ENCODE data around the gene ALOX12B.

GRCh38 chr17:8072341-8072728, 15.2 kb downstream of the ALOX12B start:
- TF ChIP-seq CTCF (IDR thresholded peaks at IDR 0.05) (no peak), EZH2 (IDR thresholded peaks at IDR 0.05; ENCODE audit: borderline replicate concordance, insufficient read depth, low read depth, low read length, poor library complexity, severe bottlenecking) (no peak)

Measured in B cell (primary cell).